ENCODE results near the gene KRT23.

Gene KRT23

GRCh38 chr17:40900809-40901356, 36.6 kb downstream of the KRT23 start:
- DNase-seq (ENCODE audit: low spot score in 2 of 2) = no peak
- Mint-ChIP-seq H3K27me3 (peaks cover 56% of the 10 kb centered on the region), H3K27ac (ENCODE audit: low read depth) (peak overlapping the region; percentile 4), H3K36me3 (ENCODE audit: insufficient read depth) (no peaks in the 10 kb centered on the region), H3K4me1 (no peaks in the 10 kb centered on the region), H3K9me3 (no peaks in the 10 kb centered on the region), H3K4me3 (no peak overlapping the region)
- ATAC-seq (replicated peaks; ENCODE audit: extremely low read depth, poor library complexity, severe bottlenecking) = no peak

DNA sequence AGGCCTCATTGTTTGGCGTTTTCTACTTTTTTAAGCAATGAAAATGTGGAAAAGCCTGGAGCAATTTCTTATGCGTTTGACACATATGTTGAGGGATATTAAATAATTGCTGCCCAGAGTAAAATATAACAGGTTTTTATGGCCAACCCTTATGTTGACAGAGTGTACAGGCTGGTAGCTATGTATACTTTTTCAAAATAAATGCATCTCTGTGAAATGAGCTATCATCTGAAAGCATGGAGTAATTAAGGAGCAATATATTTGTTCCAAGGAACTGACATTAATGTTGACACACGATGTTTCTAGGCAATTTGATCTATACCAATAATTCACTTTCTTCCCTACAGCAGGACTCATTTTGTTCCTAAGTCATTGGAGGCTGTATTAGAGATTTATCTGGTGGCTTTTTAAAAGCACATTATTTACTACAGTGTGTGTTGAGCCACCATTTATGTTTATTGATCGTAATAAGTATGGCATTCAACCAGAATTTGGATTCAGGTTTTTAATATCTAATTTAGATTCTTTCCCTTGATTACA, 40.5 kb downstream of the KRT23 start:
- no peaks in the 10 kb centered on the region for H3K9me3 Mint-ChIP-seq
- ATAC-seq (replicated peaks; ENCODE audit: extremely low read depth, poor library complexity, severe bottlenecking) (no peak), DNase-seq (ENCODE audit: low spot score in 2 of 2) (no peak)
- no peak overlapping the region for H3K27ac Mint-ChIP-seq (ENCODE audit: low read depth)
- no peaks in the 10 kb centered on the region for H3K36me3 Mint-ChIP-seq (ENCODE audit: insufficient read depth)
- no peaks in the 10 kb centered on the region for H3K4me1 Mint-ChIP-seq
- H3K27me3 Mint-ChIP-seq = peaks cover 71% of the 10 kb centered on the region
- no peak overlapping the region for H3K4me3 Mint-ChIP-seq

- Mint-ChIP-seq H3K27me3 (peaks cover 65% of the 10 kb centered on the region), H3K27ac (ENCODE audit: low read depth) (no peak overlapping the region), H3K9me3 (no peaks in the 10 kb centered on the region), H3K4me1 (no peaks in the 10 kb centered on the region), H3K36me3 (ENCODE audit: insufficient read depth) (no peaks in the 10 kb centered on the region), H3K4me3 (no peak overlapping the region)
- ATAC-seq (replicated peaks; ENCODE audit: extremely low read depth, poor library complexity, severe bottlenecking) (no peak), DNase-seq (ENCODE audit: low spot score in 2 of 2) (no peak)
Measured at GRCh38 chr17:40895106-40895730, 42.2 kb downstream of the KRT23 start.

- ATAC-seq (replicated peaks; ENCODE audit: extremely low read depth, poor library complexity, severe bottlenecking) = no peak
- DNase-seq (ENCODE audit: low spot score in 2 of 2) = no peak
- Mint-ChIP-seq H3K27ac (ENCODE audit: low read depth) (no peak overlapping the region), H3K4me3 (no peak overlapping the region), H3K4me1 (no peaks in the 10 kb centered on the region), H3K36me3 (ENCODE audit: insufficient read depth) (no peaks in the 10 kb centered on the region), H3K27me3 (peaks cover 63% of the 10 kb centered on the region), H3K9me3 (no peaks in the 10 kb centered on the region)
Measured at GRCh38 chr17:40888196-40888720, 49.2 kb downstream of the KRT23 start.

DNA sequence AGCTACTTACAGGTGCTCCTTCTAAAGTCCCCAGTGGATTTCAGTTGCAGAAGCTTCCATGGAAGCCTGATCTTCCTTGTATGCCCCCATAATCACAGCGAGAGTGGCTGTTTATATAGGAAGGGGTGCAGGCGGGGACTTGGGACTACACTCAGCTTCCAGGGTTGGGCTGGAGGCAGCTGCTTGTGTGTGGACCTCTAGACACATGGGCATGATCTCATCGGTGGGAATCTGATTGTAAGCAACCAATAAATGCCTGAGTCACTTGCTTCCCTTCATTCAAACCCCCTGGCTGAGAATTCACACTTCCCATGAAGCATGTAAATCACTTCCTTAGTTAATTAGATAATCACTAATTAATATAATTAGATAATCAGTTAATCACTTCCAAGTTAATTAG, 51.4 kb downstream of the KRT23 start:
- Mint-ChIP-seq H3K4me1 (no peaks in the 10 kb centered on the region), H3K9me3 (no peaks in the 10 kb centered on the region), H3K36me3 (ENCODE audit: insufficient read depth) (no peaks in the 10 kb centered on the region), H3K4me3 (no peak overlapping the region), H3K27me3 (peaks cover 54% of the 10 kb centered on the region), H3K27ac (ENCODE audit: low read depth) (no peak overlapping the region)
- DNase-seq (ENCODE audit: low spot score in 2 of 2) (no peak), ATAC-seq (replicated peaks; ENCODE audit: extremely low read depth, poor library complexity, severe bottlenecking) (no peak)

DNA sequence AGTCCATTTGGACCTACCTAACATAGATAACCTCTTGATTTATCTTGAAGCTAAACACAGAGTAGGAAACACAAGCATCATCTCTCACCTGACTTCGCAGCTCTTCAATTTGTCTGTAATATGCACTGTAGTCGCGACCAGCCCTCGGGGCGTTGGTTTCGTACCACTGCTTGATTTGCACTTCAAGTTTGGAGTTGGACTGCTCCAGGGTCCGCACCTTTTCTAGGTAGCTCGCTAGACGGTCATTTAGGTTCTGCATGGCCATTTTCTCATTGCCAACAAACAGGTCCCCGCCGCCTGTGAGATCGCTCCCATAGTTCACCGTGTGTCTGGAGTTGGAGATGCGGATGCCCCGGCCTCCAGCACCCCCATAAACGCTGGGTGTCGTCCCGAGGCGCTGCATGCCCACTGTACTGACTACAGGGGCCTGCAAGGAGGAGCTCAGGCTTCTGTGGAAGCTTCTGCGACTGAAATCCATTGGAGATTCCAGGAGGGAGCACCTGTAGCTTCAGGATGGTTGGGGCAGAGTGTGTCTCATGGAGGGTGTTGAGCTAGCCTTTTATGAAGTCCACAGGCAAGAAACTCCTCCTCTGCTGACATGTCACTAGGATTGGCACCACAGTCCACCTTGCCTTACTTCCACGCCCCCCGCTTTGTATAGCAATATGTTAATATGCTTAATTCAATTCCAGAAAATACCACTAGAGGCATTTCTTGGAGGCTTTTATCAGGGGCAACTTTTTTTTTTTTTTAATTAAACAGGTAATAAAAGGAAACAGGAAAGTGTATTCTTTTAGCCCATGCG, 52.5 kb downstream of the KRT23 start, which contains the start of gene KRT20:
KRT20 (minus strand) TSS at position 535 of the 805 bp plus-strand sequence; CDS start at position 478, 57 bp downstream.
- H3K27ac Mint-ChIP-seq (ENCODE audit: low read depth) = no peak within 1 kb of the TSS
- H3K9me3 Mint-ChIP-seq = no peaks in the 10 kb centered on the region
- H3K4me3 Mint-ChIP-seq = no peak within 1 kb of the TSS
- no peak for DNase-seq (ENCODE audit: low spot score in 2 of 2)
- no peak for ATAC-seq (replicated peaks; ENCODE audit: extremely low read depth, poor library complexity, severe bottlenecking)
- no peaks in the 10 kb centered on the region for H3K4me1 Mint-ChIP-seq
- peaks cover 42% of the 10 kb centered on the region for H3K27me3 Mint-ChIP-seq
- H3K36me3 Mint-ChIP-seq (ENCODE audit: insufficient read depth) = no peaks in the 10 kb centered on the region

DNA sequence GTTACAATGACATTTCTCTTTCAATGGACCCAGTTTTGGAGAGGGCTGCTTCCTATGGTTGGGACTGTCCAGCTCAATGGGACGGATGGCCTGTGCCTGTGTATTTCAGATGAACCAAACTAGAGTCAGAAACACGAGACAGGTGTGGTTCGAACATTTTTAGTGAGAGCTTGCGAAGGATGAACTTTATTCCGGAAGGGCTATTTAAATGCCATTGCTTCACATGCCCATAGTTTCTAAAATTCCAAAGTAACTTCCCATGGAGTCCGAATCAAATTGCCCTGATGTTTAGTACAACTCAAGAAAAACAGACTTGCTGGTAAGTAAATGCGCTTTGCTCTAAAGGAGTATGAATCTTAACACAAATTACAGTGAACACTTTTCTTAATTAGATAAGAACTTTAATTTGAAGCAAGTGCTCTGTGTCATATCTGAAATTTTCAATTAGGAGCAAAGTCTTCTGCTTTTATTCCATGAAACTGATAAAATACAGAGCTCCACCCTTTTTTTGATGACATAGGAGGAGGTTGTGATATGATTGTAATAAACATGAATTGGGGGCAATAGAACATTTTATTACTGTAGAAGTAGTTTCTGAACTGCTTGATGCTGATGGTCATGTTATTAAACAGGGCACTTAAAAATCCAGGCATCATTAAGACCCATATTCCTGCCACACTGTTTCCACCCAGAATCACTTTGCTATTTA, 53.7 kb downstream of the KRT23 start:
- no peak for ATAC-seq (replicated peaks; ENCODE audit: extremely low read depth, poor library complexity, severe bottlenecking)
- H3K9me3 Mint-ChIP-seq = no peaks in the 10 kb centered on the region
- no peaks in the 10 kb centered on the region for H3K4me1 Mint-ChIP-seq
- no peak overlapping the region for H3K4me3 Mint-ChIP-seq
- no peaks in the 10 kb centered on the region for H3K36me3 Mint-ChIP-seq (ENCODE audit: insufficient read depth)
- H3K27ac Mint-ChIP-seq (ENCODE audit: low read depth) = no peak overlapping the region
- H3K27me3 Mint-ChIP-seq = peaks cover 31% of the 10 kb centered on the region
- DNase-seq (ENCODE audit: low spot score in 2 of 2) = no peak

GRCh38 chr17:40883031-40883430, 54.4 kb downstream of the KRT23 start:
- no peaks in the 10 kb centered on the region for H3K9me3 Mint-ChIP-seq
- DNase-seq (ENCODE audit: low spot score in 2 of 2) (no peak), ATAC-seq (replicated peaks; ENCODE audit: extremely low read depth, poor library complexity, severe bottlenecking) (no peak)
- H3K36me3 Mint-ChIP-seq (ENCODE audit: insufficient read depth) = no peaks in the 10 kb centered on the region
- peaks cover 23% of the 10 kb centered on the region for H3K27me3 Mint-ChIP-seq
- no peaks in the 10 kb centered on the region for H3K4me1 Mint-ChIP-seq
- no peak overlapping the region for H3K27ac Mint-ChIP-seq (ENCODE audit: low read depth)
- no peak overlapping the region for H3K4me3 Mint-ChIP-seq

- H3K4me3 Mint-ChIP-seq = no peak overlapping the region
- no peaks in the 10 kb centered on the region for H3K9me3 Mint-ChIP-seq
- H3K36me3 Mint-ChIP-seq (ENCODE audit: insufficient read depth) = peaks cover 2% of the 10 kb centered on the region
- H3K27ac Mint-ChIP-seq (ENCODE audit: low read depth) = no peak overlapping the region
- ATAC-seq (replicated peaks; ENCODE audit: extremely low read depth, poor library complexity, severe bottlenecking) (no peak), DNase-seq (ENCODE audit: low spot score in 2 of 2) (no peak)
- H3K27me3 Mint-ChIP-seq = peaks cover 12% of the 10 kb centered on the region
- no peaks in the 10 kb centered on the region for H3K4me1 Mint-ChIP-seq
Measured at GRCh38 chr17:40879026-40879425, 58.4 kb downstream of the KRT23 start.

DNA sequence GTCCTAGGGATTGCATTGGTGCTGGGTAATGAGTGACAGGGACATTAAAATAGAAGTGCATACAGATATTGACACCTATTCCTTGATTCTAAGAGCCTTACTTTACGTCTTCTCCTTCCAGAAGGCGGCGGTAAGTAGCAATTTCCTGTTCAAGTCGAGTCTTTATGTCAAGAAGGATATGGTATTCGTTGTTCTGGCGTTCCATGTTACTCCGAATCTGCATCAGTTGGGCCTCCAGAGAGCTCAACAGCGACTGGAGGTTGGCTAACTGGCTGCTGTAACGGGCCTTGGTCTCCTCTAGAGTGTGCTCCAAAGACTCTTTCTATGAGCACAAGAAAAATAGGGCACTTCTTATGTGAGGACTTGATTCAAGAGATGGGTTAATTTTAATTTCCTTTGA, 59.4 kb downstream of the KRT23 start:
- DNase-seq (ENCODE audit: low spot score in 2 of 2) (no peak), ATAC-seq (replicated peaks; ENCODE audit: extremely low read depth, poor library complexity, severe bottlenecking) (no peak)
- Mint-ChIP-seq H3K27me3 (peaks cover 6% of the 10 kb centered on the region), H3K9me3 (no peaks in the 10 kb centered on the region), H3K4me1 (no peaks in the 10 kb centered on the region), H3K4me3 (no peak overlapping the region), H3K36me3 (ENCODE audit: insufficient read depth) (peaks cover 2% of the 10 kb centered on the region), H3K27ac (ENCODE audit: low read depth) (no peak overlapping the region)

GRCh38 chr17:40873801-40874200, 63.6 kb downstream of the KRT23 start:
- Mint-ChIP-seq H3K9me3 (no peaks in the 10 kb centered on the region), H3K4me1 (no peaks in the 10 kb centered on the region), H3K27me3 (peaks cover 40% of the 10 kb centered on the region), H3K36me3 (ENCODE audit: insufficient read depth) (peaks cover 2% of the 10 kb centered on the region), H3K27ac (ENCODE audit: low read depth) (no peak overlapping the region), H3K4me3 (no peak overlapping the region)
- no peak for ATAC-seq (replicated peaks; ENCODE audit: extremely low read depth, poor library complexity, severe bottlenecking)
- no peak for DNase-seq (ENCODE audit: low spot score in 2 of 2)

DNA sequence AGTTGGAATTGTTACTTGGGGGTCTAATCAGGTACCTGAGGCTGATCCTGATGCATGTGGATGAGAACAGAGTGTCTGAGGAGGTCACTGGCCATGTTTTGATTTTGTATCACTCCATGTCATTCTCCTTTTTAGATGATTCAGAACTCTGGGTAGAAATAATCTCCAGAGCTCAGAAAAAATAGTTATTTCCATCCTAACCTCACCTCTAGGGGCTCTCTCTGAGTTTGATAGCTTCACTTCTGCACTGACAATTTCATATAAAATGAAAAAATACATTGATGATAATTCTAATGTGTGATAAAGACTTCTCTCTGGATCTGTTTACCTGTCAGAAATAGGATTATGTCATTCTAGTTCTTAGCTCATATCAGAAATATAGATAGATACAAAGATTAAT, 64.2 kb downstream of the KRT23 start:
- Mint-ChIP-seq H3K27me3 (peaks cover 40% of the 10 kb centered on the region), H3K27ac (ENCODE audit: low read depth) (no peak overlapping the region), H3K36me3 (ENCODE audit: insufficient read depth) (peaks cover 2% of the 10 kb centered on the region), H3K4me3 (no peak overlapping the region), H3K4me1 (no peaks in the 10 kb centered on the region), H3K9me3 (no peaks in the 10 kb centered on the region)
- DNase-seq (ENCODE audit: low spot score in 2 of 2) (no peak), ATAC-seq (replicated peaks; ENCODE audit: extremely low read depth, poor library complexity, severe bottlenecking) (no peak)

Data from central memory CD8-positive, alpha-beta T cell (primary cell).